HEK293T (cell line): Measurements from ENCODE around the gene SRCIN1.
"Not testable (repeated sequence)": the region's sequence is repeated elsewhere in the genome, so short reads cannot be mapped to it uniquely, and the experiment has no call there.

Source experiments
- CTCF ChIA-PET: fragments of 350-600 bp; formaldehyde crosslinking; extraction: SDS; loops from one replicate; lab custom pipeline; 2021; ENCODE audit warnings: antibody characterized with exemption, inconsistent platforms; lab: Yijun Ruan, JAX
- POLR2A ChIA-PET: fragments of 350-600 bp; formaldehyde crosslinking; extraction: SDS; loops from one replicate; lab custom pipeline; 2020; ENCODE audit warnings: antibody characterized with exemption, inconsistent platforms; lab: Yijun Ruan, JAX
- DNase-seq: peaks from one replicate; pipeline ENCODE4 v3.0.0; 2012; ENCODE audit warnings: mixed read lengths; ENCODE audit errors: extremely low spot score
- FOXA1 ChIP-seq: fragments of 450-650 bp; IDR thresholded peaks from 2 replicates; pipeline ENCODE4 v1.6.1; 2016; ENCODE audit warnings: mild to moderate bottlenecking
- FOXM1 ChIP-seq: fragments of 450-650 bp; IDR thresholded peaks from 2 replicates; pipeline ENCODE4 v1.6.1; 2017; ENCODE audit warnings: mild to moderate bottlenecking, borderline replicate concordance
- HDGF ChIP-seq: fragments of 450-650 bp; IDR thresholded peaks from 2 replicates; pipeline ENCODE4 v1.6.1; 2017; ENCODE audit warnings: antibody characterized with exemption, borderline replicate concordance
- L3MBTL2 ChIP-seq: fragments of 450-650 bp; conservative IDR thresholded peaks from 2 replicates; pipeline ENCODE4 v1.6.1; 2016; ENCODE audit warnings: mild to moderate bottlenecking
- LEF1 ChIP-seq: fragments of 450-650 bp; IDR thresholded peaks from 2 replicates; pipeline ENCODE4 v1.6.1; 2017; ENCODE audit warnings: mild to moderate bottlenecking, borderline replicate concordance
- SUZ12 ChIP-seq: fragments of 450-650 bp; IDR thresholded peaks from 2 replicates; pipeline ENCODE4 v1.6.1; 2016; ENCODE audit warnings: mild to moderate bottlenecking

SRCIN1 gene

DNA sequence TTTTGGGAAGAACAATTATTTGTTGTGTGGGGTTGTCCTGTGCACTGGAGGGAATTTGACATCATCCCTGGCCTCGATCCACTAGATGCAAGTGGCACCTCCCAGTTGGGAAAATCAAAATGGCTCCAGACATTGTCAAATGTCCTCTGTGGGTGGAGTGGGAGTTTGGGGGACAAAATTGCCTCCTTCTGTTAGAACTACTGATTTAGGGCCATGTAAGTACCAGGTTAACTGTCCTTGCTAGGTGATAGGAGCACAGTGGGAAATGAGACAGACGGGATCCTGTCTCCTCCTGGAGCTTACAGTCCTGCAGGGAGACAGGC lies 120.6 kb downstream of the SRCIN1 start:
- POLR2A ChIA-PET = no interaction called here
- TF ChIP-seq FOXM1 (no peak), LEF1 (no peak), FOXA1 (no peak), HDGF (no peak), L3MBTL2 (no peak), SUZ12 (no peak)
- CTCF ChIA-PET = interaction anchor here (0.6 kb wide), 1 partner anchor 61 kb away, joined by 4 read pairs; no protein-coding TSS in a partner anchor
- DNase-seq = no peak

DNA sequence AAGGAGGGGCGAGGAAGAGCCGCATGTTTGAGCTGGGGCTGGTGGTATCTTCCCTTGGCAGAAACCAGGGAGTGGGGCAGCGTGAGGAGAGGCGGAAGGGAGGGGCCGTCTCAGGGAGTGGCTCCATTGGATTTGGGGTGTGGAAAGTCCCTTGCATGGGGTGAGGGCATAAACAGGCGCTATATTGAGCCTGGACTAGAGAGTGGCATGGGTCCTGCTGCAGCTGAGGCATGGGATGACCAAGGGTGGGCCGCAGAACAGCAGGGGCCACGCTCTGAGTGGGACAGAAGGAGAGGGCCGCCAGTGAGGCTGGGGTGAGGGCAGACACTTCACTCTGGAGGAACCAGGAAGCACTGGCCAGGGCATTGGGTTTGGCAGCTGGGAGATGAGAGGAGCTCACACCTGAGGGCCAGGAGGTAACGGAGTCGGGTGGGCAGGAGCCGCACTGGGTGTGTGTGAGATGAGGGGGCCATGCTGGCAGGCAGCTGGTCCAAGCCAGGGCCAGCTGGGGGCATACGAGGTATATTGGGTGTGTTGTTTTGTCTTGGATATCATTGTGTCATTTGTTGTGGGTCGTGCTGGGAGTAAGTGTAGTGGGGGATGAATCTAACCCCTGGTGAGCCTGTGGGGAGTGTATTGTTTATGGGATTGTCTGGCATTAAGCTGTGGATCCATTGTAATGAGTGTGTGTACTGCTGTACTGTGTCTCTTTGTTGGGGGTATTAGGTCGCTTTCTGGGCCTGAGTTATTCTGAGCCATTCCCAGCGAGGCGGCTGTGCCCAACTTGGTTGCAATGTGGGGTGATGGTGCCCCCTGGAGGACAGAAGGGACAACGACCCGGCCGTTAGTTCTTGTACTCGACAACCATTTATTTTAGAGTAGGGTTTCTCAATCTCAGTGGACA lies 121.3 kb downstream of the SRCIN1 start:
- POLR2A ChIA-PET = not testable (repeated sequence)
- DNase-seq = peak; percentile 29
- CTCF ChIA-PET = interaction anchor here (0.6 to 0.7 kb wide), 3 partner anchors 21 to 96 kb away, joined by 3 to 4 read pairs (median 3); no protein-coding TSS in a partner anchor

DNA sequence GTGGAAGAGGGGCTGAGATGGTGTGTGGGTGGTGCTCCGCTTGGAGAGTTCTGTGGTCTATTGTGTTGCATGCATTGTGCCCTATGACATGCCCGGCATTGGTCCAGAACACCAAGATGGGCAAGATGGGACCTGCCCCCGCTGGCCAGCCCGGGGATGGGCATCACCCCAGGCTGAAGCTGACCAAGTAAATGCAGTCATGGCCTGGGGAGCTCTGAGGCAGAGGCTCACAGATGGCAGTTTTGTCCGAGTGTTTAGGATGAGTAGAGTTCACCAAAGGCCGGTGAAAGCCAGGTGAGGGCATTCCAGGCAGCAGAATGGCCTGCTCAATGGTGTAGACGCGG lies 123.1 kb downstream of the SRCIN1 start:
- POLR2A ChIA-PET, DNase-seq: not testable (repeated sequence)
- CTCF ChIA-PET = interaction anchor here (0.7 to 1.0 kb wide), 2 partner anchors 27 to 130 kb away, joined by 3 to 4 read pairs; no protein-coding TSS in a partner anchor

DNA sequence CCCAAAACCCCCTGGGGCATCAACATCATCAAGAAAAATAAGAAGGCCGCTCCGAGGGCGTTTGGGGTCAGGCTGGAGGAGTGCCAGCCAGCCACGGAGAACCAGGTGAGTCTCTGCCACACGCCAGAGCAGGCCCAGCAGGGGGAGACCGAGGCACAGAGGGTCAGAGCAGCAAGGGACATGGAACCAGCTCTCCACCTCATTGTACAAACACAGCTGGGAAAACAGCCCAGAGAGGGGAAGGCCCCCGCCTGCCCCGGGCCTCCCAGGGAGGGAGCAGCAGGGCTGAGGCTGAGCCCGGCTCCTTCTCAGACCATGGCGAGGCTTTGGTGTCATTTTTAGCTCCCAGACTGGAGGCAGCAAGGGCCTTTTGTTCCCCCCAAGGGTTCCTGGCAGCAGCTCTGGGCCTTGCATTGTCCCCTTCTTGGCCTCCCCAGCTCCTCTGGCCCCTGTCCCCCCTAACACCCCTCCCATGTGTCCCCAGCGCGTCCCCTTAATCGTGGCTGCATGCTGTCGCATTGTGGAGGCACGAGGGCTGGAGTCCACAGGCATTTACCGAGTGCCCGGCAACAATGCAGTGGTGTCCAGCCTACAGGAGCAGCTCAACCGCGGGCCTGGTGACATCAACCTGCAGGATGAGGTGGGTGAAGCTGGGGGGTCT lies 123.6 kb downstream of the SRCIN1 start:
- DNase-seq, POLR2A ChIA-PET: not testable (repeated sequence)
- CTCF ChIA-PET = interaction anchor here (0.7 to 1.0 kb wide), 3 partner anchors 26 to 157 kb away, joined by 3 to 4 read pairs (median 3); no protein-coding TSS in a partner anchor
